HG03575 (cell line): Measurements from ENCODE around the gene ZNF579.

ENCODE experiments used
- ATAC-seq: cut with Tn5 transposase; IDR thresholded peaks from one replicate; pipeline ENCODE4 v1.9.1; 2021; ENCODE audit not compliant: unreplicated experiment, insufficient number of reproducible peaks, low FRiP score; ENCODE audit errors: extremely low read depth

Gene ZNF579

GRCh38 chr19:55529636-55530234 lies 50.9 kb downstream of the ZNF579 start:
- ATAC-seq = no peak

GRCh38 chr19:55528030-55528803 lies 52.4 kb downstream of the ZNF579 start:
- no peak for ATAC-seq

- no peak for ATAC-seq
These were observed 53.2 kb downstream of the ZNF579 start for GRCh38 chr19:55527197-55528029.
